Astrocyte (in vitro differentiated cells and primary cell): ENCODE data around the gene BMAL1.

Experiments
- CTCF ChIP-seq: IDR thresholded peaks from 2 replicates; pipeline ENCODE4 v1.5.1; 2011; ENCODE audit warnings: low read depth, mild to moderate bottlenecking, inconsistent platforms, low read length, moderate library complexity; ENCODE audit not compliant: insufficient read depth
- EZH2 ChIP-seq: IDR thresholded peaks from 2 replicates; pipeline ENCODE4 v1.6.1; 2012; ENCODE audit warnings: mild to moderate bottlenecking, low read length, inconsistent platforms; ENCODE audit not compliant: insufficient read depth

DNA sequence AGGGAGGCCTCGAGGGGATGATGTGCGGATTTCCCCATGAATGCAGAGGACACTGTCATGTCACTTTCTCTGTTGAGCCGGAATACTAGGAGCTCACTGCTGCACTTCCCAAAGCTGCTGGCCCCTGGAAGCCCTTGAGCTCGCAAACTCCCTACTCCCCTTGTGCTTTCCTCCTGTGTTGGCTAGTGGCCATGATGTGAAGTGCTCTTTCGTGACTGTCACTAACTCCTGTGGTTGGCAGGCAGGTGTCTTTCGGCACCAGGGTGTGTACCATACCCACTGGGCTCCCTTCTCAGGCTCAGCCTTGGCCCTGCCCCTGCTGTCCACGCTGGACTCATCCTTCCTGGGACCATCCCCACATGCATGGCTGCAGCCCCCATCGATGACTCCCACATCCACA is 99.2 kb downstream of the BMAL1 start:
- TF ChIP-seq CTCF (no peak), EZH2 (no peak)
